H1 (cell line): ENCODE measurements around the gene CDK13. TPM values are rescaled to one million over a fixed set of nuclear protein-coding genes. Genes with fewer than 3 reads are reported as not detected.

ENCODE experiments used
- CTCF ChIA-PET: fragments of 300-600 bp; sonication (Branson Sonifier 250); formaldehyde crosslinking; loops from one replicate; lab custom pipeline; 2021; ENCODE audit not compliant: partially characterized antibody; lab: Charles Lee
- POLR2A ChIA-PET: fragments of 300-600 bp; sonication (Branson Sonifier 250); formaldehyde crosslinking; loops from one replicate; lab custom pipeline; 2021; ENCODE audit warnings: inconsistent platforms; ENCODE audit not compliant: partially characterized antibody; lab: Charles Lee
- DNase-seq, 2 experiments: peaks; one replicate each; pipeline versions ENCODE4 v3.0.0 to v3.0.0-alpha.2; 2010 to 2022; ENCODE audit warnings: low spot score in 2 of 2, low read depth in 1 of 2, mixed read lengths in 1 of 2
- FAIRE-seq: peaks from 2 replicates; lab custom pipeline; 2011; peaks lifted over from hg19 to GRCh38; lab: Jason Lieb, UNC
- H2AFZ ChIP-seq: 2 replicates; pipeline ENCODE4 v1.8.1; 2012; ENCODE audit warnings: low read length, inconsistent platforms
- H2AK5ac ChIP-seq: 2 replicates; pipeline ENCODE4 v1.6.1; 2013; ENCODE audit warnings: low read depth, low read length
- H2BK120ac ChIP-seq: replicated peaks from 2 replicates; pipeline ENCODE3; 2013; ENCODE audit warnings: low read depth, low read length, inconsistent platforms
- H2BK12ac ChIP-seq: 2 replicates; pipeline ENCODE4 v1.6.1; 2013; ENCODE audit warnings: low read depth, low read length
- H2BK15ac ChIP-seq: 2 replicates; pipeline ENCODE4 v1.6.1; 2013; ENCODE audit warnings: low read length
- H2BK20ac ChIP-seq: 2 replicates; pipeline ENCODE4 v1.6.1; 2013; ENCODE audit warnings: low read length
- H2BK5ac ChIP-seq: 2 replicates; pipeline ENCODE4 v1.6.1; 2013; ENCODE audit warnings: low read depth, low read length
- H3K14ac ChIP-seq: 2 replicates; pipeline ENCODE4 v1.6.1; 2013; ENCODE audit warnings: inconsistent platforms; ENCODE audit not compliant: insufficient read length
- H3K18ac ChIP-seq: 2 replicates; pipeline ENCODE4 v1.6.1; 2013; ENCODE audit warnings: low read length; ENCODE audit errors: extremely low read depth
- H3K23ac ChIP-seq: 2 replicates; pipeline ENCODE4 v1.6.1; 2013; ENCODE audit warnings: inconsistent platforms; ENCODE audit not compliant: insufficient read length
- H3K23me2 ChIP-seq: 2 replicates; pipeline ENCODE4 v1.6.1; 2013; ENCODE audit warnings: low read depth, low read length
- H3K27ac ChIP-seq: 2 replicates; pipeline ENCODE4 v1.6.1; 2011; ENCODE audit warnings: low read depth, low read length, inconsistent platforms
- H3K27me3 ChIP-seq, 4 experiments: replicated peaks in 1 of 4; 1 replicate in 1 of 4; 2 replicates in 3 of 4; pipeline versions ENCODE4 v1.6.1 to v1.8.1; 2011 to 2013; ENCODE audit warnings: low read length in 3 of 4, mild to moderate bottlenecking in 3 of 4, inconsistent platforms in 2 of 4, mixed read lengths in 2 of 4, moderate library complexity in 1 of 4; ENCODE audit not compliant: control insufficient read depth in 3 of 4, insufficient read depth in 3 of 4; ENCODE audit errors: extremely low read depth in 1 of 4
- H3K36me3 ChIP-seq, 4 experiments: 2 replicates each; pipeline versions ENCODE4 v1.6.1 to v1.8.1; 2011 to 2013; ENCODE audit warnings: mild to moderate bottlenecking in 4 of 4, low read length in 3 of 4, moderate library complexity in 2 of 4, control low read depth in 1 of 4, inconsistent platforms in 1 of 4; ENCODE audit not compliant: insufficient read depth in 4 of 4, control insufficient read depth in 2 of 4
- H3K4ac ChIP-seq: replicated peaks from 2 replicates; pipeline ENCODE3; 2013; ENCODE audit warnings: low read length, low read depth, mixed read lengths, inconsistent platforms; ENCODE audit not compliant: insufficient read length
- H3K4me1 ChIP-seq, 4 experiments: replicated peaks in 1 of 4; 1 replicate in 1 of 4; 2 replicates in 3 of 4; pipeline versions ENCODE4 v1.6.1 to v1.8.1; 2011 to 2013; ENCODE audit warnings: low read length in 3 of 4, inconsistent platforms in 2 of 4, mixed read lengths in 1 of 4; ENCODE audit not compliant: insufficient read depth in 4 of 4, control insufficient read depth in 3 of 4
- H3K4me2 ChIP-seq, 2 experiments: 2 replicates each; pipeline versions ENCODE4 v1.6.1 to v1.8.1; 2011 to 2013; ENCODE audit warnings: low read depth in 2 of 2, low read length in 2 of 2, control low read depth in 1 of 2, inconsistent platforms in 1 of 2, mild to moderate bottlenecking in 1 of 2; ENCODE audit not compliant: insufficient read depth in 1 of 2
- H3K4me3 ChIP-seq, 4 experiments: fragments of 200-600, 300-600 bp in 1 of 4; sonication (generic), shearing (Covaris generic), sonication (Bioruptor Twin) in 1 of 4; 2 replicates each; pipeline versions ENCODE4 v1.5.1 to v1.8.1; 2011 to 2016; ENCODE audit warnings: low read length in 4 of 4, low read depth in 3 of 4, control low read depth in 2 of 4, inconsistent platforms in 2 of 4, mild to moderate bottlenecking in 2 of 4, mixed read lengths in 1 of 4, moderate library complexity in 1 of 4; ENCODE audit not compliant: insufficient read depth in 2 of 4; ENCODE audit errors: extremely low read depth in 1 of 4
- H3K56ac ChIP-seq: replicated peaks from 2 replicates; pipeline ENCODE3; 2013; ENCODE audit warnings: low read depth, mild to moderate bottlenecking, mixed read lengths, low read length, inconsistent platforms; ENCODE audit not compliant: insufficient read length
- H3K79me1 ChIP-seq: 2 replicates; pipeline ENCODE4 v1.6.1; 2013; ENCODE audit warnings: low read depth, low read length, control low read depth
- H3K79me2 ChIP-seq, 2 experiments: 2 replicates each; pipeline versions ENCODE4 v1.6.1 to v1.8.1; 2012 to 2013; ENCODE audit warnings: low read length in 2 of 2, mild to moderate bottlenecking in 2 of 2, inconsistent platforms in 1 of 2; ENCODE audit not compliant: insufficient read depth in 2 of 2, control insufficient read depth in 1 of 2
- H3K9ac ChIP-seq, 4 experiments: replicated peaks in 1 of 4; 1 replicate in 1 of 4; 2 replicates in 3 of 4; pipeline versions ENCODE4 v1.6.1 to v1.8.1; 2011 to 2013; ENCODE audit warnings: low read depth in 3 of 4, low read length in 3 of 4, control low read depth in 2 of 4, mild to moderate bottlenecking in 2 of 4, moderate library complexity in 2 of 4, inconsistent platforms in 1 of 4; ENCODE audit errors: extremely low read depth in 1 of 4
- H3K9me3 ChIP-seq, 2 experiments: 2 replicates each; pipeline versions ENCODE4 v1.6.1 to v1.8.1; 2012 to 2013; ENCODE audit warnings: mild to moderate bottlenecking in 2 of 2, moderate library complexity in 2 of 2, control low read depth in 1 of 2, inconsistent platforms in 1 of 2, low read depth in 1 of 2, low read length in 1 of 2, mixed read lengths in 1 of 2; ENCODE audit not compliant: insufficient read depth in 2 of 2
- H4K20me1 ChIP-seq, 2 experiments: replicated peaks in 1 of 2; 2 replicates each; pipeline versions ENCODE3 to v1.8.1; 2011 to 2013; ENCODE audit warnings: inconsistent platforms in 2 of 2, low read length in 2 of 2, mild to moderate bottlenecking in 1 of 2; ENCODE audit not compliant: insufficient read depth in 2 of 2, control insufficient read depth in 1 of 2
- H4K5ac ChIP-seq: 2 replicates; pipeline ENCODE4 v1.6.1; 2013; ENCODE audit warnings: low read length, low read depth, mixed read lengths, inconsistent platforms; ENCODE audit not compliant: insufficient read length
- H4K8ac ChIP-seq: 2 replicates; pipeline ENCODE4 v1.8.0; 2013; ENCODE audit warnings: mild to moderate bottlenecking, moderate library complexity, low read length, inconsistent platforms; ENCODE audit not compliant: insufficient read depth; ENCODE audit errors: extremely low read depth
- H4K91ac ChIP-seq: replicated peaks from 2 replicates; pipeline ENCODE3; 2013; ENCODE audit warnings: low read length, mixed read lengths, inconsistent platforms; ENCODE audit not compliant: insufficient read length
- CTBP2 ChIP-seq: IDR thresholded peaks from 2 replicates; pipeline ENCODE4 v1.7.0; 2011; ENCODE audit warnings: borderline replicate concordance, mild to moderate bottlenecking, moderate library complexity, mixed read lengths, low read length; ENCODE audit not compliant: insufficient read depth, insufficient read length
- WGBS, 2 experiments: shearing (Covaris generic) in 1 of 2; methylation state at CpG; one replicate each; pipeline versions ENCODE4 v1.1.6 to v1.1.7; 2013 to 2015; ENCODE audit warnings: low lambda C conversion rate in 2 of 2, mixed read lengths in 2 of 2, inconsistent platforms in 1 of 2, low coverage in 1 of 2, missing lambda C conversion rate in 1 of 2; ENCODE audit not compliant: insufficient replicate concordance in 2 of 2, insufficient coverage in 1 of 2, insufficient read length in 1 of 2; ENCODE audit errors: extremely low coverage in 1 of 2, missing lambda C conversion rate in 1 of 2; 5-methylcytosine and 5-hydroxymethylcytosine counted together
- polyA plus RNA-seq, 7 experiments: library from polyadenylated mRNA; depleted of rRNA in 3 of 7; stranded (reverse) in 5 of 7; unstranded in 2 of 7; fragments of >200 nt in 5 of 7; fragments of 200-250 nt in 2 of 7; gene quantifications; 1 replicate in 5 of 7; 2 replicates in 1 of 7; 4 replicates in 1 of 7; pipeline versions ENCODE4 v1.2.1 to v1.2.3, GENCODE V29; 2011 to 2013; ENCODE audit warnings: missing spikeins in 2 of 7, mixed read lengths in 2 of 7
- small RNA-seq: library from polyadenylated mRNA; stranded (forward); fragments of <200 nt; extraction: miRNeasy Mini kit (QIAGEN cat#:217004); gene quantifications from one replicate; pipeline ENCODE3, GENCODE V24; 2013; ENCODE audit not compliant: insufficient read depth
- total RNA-seq: library from RNA; stranded (reverse); fragmentation: NEBNext Ultra II Directional; extraction: Animal tissue kit (Norgen Biotek cat#: 25700); gene quantifications from 2 replicates; pipeline ENCODE4 v1.2.1, GENCODE V29; 2021

Gene CDK13
- total and polyA plus RNA-seq, 2 of the 8 experiments (the other 6 are each of a cell fraction or from before 2014, with no cell fraction given), result 22.6 to 49.5 TPM

DNA sequence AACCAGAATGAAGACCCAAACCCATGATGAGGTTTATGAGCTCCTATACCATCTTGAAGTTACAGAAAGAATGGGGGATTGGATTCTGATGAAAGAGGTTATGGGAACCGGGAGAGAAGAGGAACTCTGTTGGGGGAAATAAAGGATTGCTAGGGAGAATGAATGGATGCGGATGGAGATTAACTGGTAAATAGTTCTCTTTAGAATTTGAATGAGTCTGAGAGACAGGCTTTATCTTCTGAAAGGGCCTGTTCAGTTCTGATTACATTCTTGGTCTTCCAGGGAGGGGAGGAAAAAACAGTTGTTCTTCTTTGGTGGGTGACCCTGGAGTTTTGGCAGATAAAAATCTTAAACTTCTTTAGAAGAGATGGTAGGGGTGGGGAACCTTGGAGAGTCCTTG, 198.6 kb downstream of the CDK13 start:
- Histone ChIP-seq H2BK120ac (no peak overlapping the region), H3K79me2 (no peaks in the 10 kb centered on the region), H2BK5ac (no peak overlapping the region), H2BK15ac (no peak overlapping the region), H3K4me3 (peak overlapping the region in 1 of 4 experiments; percentile 4; a peak in 1 of 8 replicates), H3K4ac (no peak overlapping the region), H3K23me2 (no peaks in the 10 kb centered on the region), H2AFZ (no peak overlapping the region), H4K20me1 (no peaks in the 10 kb centered on the region), H3K79me1 (no peaks in the 10 kb centered on the region), H3K27me3 (no peaks in the 10 kb centered on the region), H3K4me2 (no peak overlapping the region; a peak in 1 of 4 replicates), H4K5ac (peak overlapping the region; percentile 57), H3K9ac (no peak overlapping the region), H3K27ac (no peak overlapping the region), H4K8ac (no peak overlapping the region), H3K4me1 (no peaks in the 10 kb centered on the region), H2BK12ac (no peak overlapping the region), H2BK20ac (no peak overlapping the region), H4K91ac (no peak overlapping the region), H3K18ac (no peak overlapping the region), H2AK5ac (no peak overlapping the region), H3K36me3 (peaks cover 0 to 3% (median 0%) of the 10 kb centered on the region in 4 experiments; a peak in 1 of 8 replicates), H3K56ac (no peak overlapping the region), H3K14ac (no peak overlapping the region), H3K9me3 (peaks cover 6 to 13% of the 10 kb centered on the region in 2 experiments; a peak in 3 of 4 replicates), H3K23ac (no peak overlapping the region)
- no peak for FAIRE-seq
- 44% methylated on average over 2 of the region's 2 CpGs; no CpG with 5 or more reads in 1 of the 2 experiments for WGBS, 2 experiments
- POLR2A ChIA-PET, result interaction anchor here (2.4 kb wide), 1 partner anchor 14 kb away, joined by 5 read pairs; the partner anchor contains the start of genes MPLKIP and SUGCT
- CTCF ChIA-PET, result interaction anchor here (2.1 kb wide), 1 partner anchor 13 kb away, joined by 9 read pairs; the partner anchor contains the start of gene SUGCT
- no peak for TF ChIP-seq CTBP2
- peak in 1 of 2 experiments; percentile 13 for DNase-seq

Small RNA genes within 50 kb of the gene (small RNA-seq; reads per million reads assigned to genes)
- gene AC006023.1 (not detected), gene AC006023.2 (not detected)

Other genes with a start within 250 kb of the CDK13 start
- 51.5 and 57.2 TPM in 2 replicates for gene MPLKIP, start 184.4 kb downstream of the CDK13 start, total RNA-seq
- gene MPLKIP, start 184.4 kb downstream of the CDK13 start, polyA plus RNA-seq (2011; rRNA removed), result 73.4 and 78.0 TPM in 2 replicates
- 3.0 and 5.4 TPM in 2 replicates for gene SUGCT, start 184.7 kb downstream of the CDK13 start, total RNA-seq
- 1.3 and 2.8 TPM in 2 replicates for gene SUGCT, start 184.7 kb downstream of the CDK13 start, polyA plus RNA-seq (2011; rRNA removed)